ENCODE measurements around the gene PAFAH1B1.
"Not testable (repeated sequence)": the region's sequence is repeated elsewhere in the genome, so short reads cannot be mapped to it uniquely, and the experiment has no call there.

PAFAH1B1 gene

GRCh38 chr17:2694381-2695242 is 101.2 kb downstream of the PAFAH1B1 start:
- TF ChIP-seq, protein P1, sequence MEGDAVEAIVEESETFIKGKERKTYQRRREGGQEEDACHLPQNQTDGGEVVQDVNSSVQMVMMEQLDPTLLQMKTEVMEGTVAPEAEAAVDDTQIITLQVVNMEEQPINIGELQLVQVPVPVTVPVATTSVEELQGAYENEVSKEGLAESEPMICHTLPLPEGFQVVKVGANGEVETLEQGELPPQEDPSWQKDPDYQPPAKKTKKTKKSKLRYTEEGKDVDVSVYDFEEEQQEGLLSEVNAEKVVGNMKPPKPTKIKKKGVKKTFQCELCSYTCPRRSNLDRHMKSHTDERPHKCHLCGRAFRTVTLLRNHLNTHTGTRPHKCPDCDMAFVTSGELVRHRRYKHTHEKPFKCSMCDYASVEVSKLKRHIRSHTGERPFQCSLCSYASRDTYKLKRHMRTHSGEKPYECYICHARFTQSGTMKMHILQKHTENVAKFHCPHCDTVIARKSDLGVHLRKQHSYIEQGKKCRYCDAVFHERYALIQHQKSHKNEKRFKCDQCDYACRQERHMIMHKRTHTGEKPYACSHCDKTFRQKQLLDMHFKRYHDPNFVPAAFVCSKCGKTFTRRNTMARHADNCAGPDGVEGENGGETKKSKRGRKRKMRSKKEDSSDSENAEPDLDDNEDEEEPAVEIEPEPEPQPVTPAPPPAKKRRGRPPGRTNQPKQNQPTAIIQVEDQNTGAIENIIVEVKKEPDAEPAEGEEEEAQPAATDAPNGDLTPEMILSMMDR (IDR thresholded peaks at IDR 0.05; ENCODE audit: control insufficient read depth, extremely low read depth, insufficient read depth): no peak
- H3K4me3 ChIP-seq (ENCODE audit: low read depth, low read length): no peak overlapping the region
- no peak for DNase-seq (ENCODE audit: low read depth)

GRCh38 chr17:2695243-2695960 is 101.9 kb downstream of the PAFAH1B1 start:
- no peak for DNase-seq (ENCODE audit: low read depth)
- no peak overlapping the region for H3K4me3 ChIP-seq (ENCODE audit: low read depth, low read length)
- TF ChIP-seq, protein P1 (IDR thresholded peaks at IDR 0.05; ENCODE audit: control insufficient read depth, extremely low read depth, insufficient read depth): no peak

DNA sequence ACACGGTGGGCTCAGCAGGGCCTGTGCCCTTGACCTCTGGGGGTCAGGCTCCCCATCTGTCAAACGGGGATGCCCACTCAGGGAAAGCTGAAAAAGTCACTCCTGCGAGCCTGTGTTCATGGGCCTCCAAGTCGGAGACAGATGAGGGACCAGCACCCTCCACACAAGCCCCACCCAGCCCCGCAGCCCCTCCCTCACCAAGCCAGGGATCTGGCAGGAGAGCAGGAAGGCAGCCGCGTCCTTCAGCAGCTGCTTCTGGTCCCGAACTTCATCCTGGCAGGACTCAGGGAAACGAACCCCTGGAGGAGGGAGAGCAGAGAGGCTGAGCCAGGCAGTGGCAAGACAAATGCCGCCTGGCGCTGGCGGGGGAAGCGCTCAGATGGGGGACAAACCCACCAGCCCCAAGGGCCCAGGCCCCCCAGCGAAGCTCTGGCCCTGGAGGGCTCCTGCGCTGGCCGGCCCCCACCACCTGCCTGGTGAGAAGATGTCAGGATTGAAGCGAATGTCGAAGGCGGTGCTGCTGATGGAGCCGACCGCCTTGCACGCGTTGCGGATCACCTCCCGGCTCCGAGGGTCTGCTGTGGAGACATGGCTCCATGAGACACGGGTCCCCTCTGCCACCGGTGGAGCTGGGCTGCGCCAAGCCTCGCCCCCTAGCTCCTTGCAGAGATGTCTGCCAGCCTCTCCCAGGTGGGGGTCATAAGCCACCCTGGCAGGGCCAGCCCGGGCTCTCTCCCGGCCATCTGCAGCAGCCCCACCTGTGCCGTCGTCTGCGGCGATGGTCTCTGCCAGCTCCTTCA is 102.7 kb downstream of the PAFAH1B1 start:
- TF ChIP-seq, protein P1 (IDR thresholded peaks at IDR 0.05; ENCODE audit: control insufficient read depth, extremely low read depth, insufficient read depth): no peak
- no peak for DNase-seq (ENCODE audit: low read depth)
- H3K4me3 ChIP-seq (ENCODE audit: low read depth, low read length): no peak overlapping the region

DNA sequence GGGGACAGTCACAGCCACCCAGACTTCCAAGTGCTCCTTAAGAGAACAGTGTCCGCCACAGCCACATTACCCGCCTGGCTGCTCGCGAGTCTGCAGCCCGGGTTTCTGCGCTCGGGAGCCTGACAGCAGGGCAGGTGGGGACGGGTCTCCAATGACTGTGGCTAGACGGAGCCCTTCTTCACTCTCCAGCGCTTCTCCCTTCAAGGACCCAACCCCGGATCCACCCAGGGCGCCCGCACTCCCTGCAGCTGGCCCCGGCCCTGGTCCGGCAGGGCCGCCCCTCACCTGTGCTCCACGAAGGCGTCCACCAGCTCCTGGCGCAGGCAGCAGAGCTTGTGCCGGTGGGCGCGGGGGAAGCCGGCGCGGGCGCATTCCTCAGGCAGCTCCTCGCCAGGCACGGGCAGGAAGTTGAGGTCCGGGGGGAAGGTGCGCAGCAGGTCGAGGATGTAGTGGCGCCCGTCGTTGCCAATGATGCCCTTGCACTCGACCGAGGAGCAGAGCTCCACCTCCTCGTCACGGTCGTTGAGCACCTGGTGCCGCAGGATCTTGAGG is 104.2 kb downstream of the PAFAH1B1 start:
- TF ChIP-seq, protein P1 (IDR thresholded peaks at IDR 0.05; ENCODE audit: control insufficient read depth, extremely low read depth, insufficient read depth): no peak
- DNase-seq (ENCODE audit: low read depth): no peak
- H3K4me3 ChIP-seq (ENCODE audit: low read depth, low read length): no peak overlapping the region

GRCh38 chr17:2699216-2699805 is 105.9 kb downstream of the PAFAH1B1 start:
- not testable (repeated sequence) for H3K4me3 ChIP-seq (ENCODE audit: low read depth, low read length); DNase-seq (ENCODE audit: low read depth)

DNA sequence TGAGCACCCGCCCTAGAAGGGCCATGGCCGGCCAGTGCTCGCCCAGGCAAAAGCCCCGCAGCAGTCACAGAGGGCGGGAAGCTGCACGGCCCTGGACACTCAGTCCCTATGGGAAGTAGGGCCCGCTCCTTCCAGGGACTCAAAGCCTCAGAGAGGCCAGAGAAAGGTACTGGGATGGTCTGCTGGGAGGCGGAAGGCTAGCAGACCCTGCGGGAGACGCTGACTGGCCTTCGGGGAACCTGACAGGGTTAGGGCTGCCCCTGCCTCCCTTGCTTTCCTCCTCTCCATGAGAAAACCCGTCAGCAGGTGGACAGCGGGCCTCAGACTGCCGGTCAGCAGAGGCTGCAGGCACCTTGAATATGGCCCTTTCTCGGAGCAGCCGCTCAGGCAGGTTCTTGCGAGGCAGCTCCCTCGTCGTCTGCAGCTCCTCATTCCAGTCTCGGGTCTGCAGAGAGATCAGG is 106.6 kb downstream of the PAFAH1B1 start:
- H3K4me3 ChIP-seq (ENCODE audit: low read depth, low read length): no peak overlapping the region
- DNase-seq (ENCODE audit: low read depth): no peak
- TF ChIP-seq, protein P1 (IDR thresholded peaks at IDR 0.05; ENCODE audit: control insufficient read depth, extremely low read depth, insufficient read depth): no peak
